Karpas-422 (cell line): ENCODE results near the gene RAET1G. TPM values are rescaled to one million over a fixed set of nuclear protein-coding genes. Genes with fewer than 3 reads are reported as not detected.
A peak's percentile ranks its signal among the peaks of the same experiment; 100 is the strongest.
"Not testable (repeated sequence)": the region's sequence is repeated elsewhere in the genome, so short reads cannot be mapped to it uniquely, and the experiment has no call there.

Experiments used
- DNase-seq: peaks from one replicate; pipeline ENCODE4 v3.0.0-alpha.2; 2015
- H2AFZ ChIP-seq: fragments of 200-600 bp; sonication (generic); 2 replicates; pipeline ENCODE4 v1.6.1; 2014; ENCODE audit warnings: antibody characterized with exemption, low read length, mixed read lengths
- H3K27ac ChIP-seq: fragments of 200-600 bp; sonication (generic); 2 replicates; pipeline ENCODE4 v1.5.1; 2014; ENCODE audit warnings: mild to moderate bottlenecking, low read length, moderate library complexity
- H3K27me3 ChIP-seq: fragments of 200-600 bp; sonication (generic); 2 replicates; pipeline ENCODE4 v1.6.1; 2014; ENCODE audit warnings: low read length, mixed read lengths
- H3K36me3 ChIP-seq: fragments of 200-600 bp; sonication (generic); 2 replicates; pipeline ENCODE4 v1.6.1; 2014; ENCODE audit warnings: low read length, mixed read lengths; ENCODE audit not compliant: insufficient read depth
- H3K4me1 ChIP-seq: fragments of 200-600 bp; sonication (generic); 2 replicates; pipeline ENCODE4 v1.6.1; 2014; ENCODE audit warnings: mild to moderate bottlenecking, low read length, mixed read lengths
- H3K4me2 ChIP-seq: fragments of 200-600 bp; sonication (generic); 2 replicates; pipeline ENCODE4 v1.6.1; 2014; ENCODE audit warnings: low read length, low read depth, mild to moderate bottlenecking; ENCODE audit not compliant: poor library complexity, severe bottlenecking
- H3K4me3 ChIP-seq: fragments of 200-600 bp; sonication (generic); 2 replicates; pipeline ENCODE4 v1.5.1; 2014; ENCODE audit warnings: mild to moderate bottlenecking, antibody characterized with exemption, low read length, mixed read lengths
- H3K79me2 ChIP-seq: fragments of 200-600 bp; sonication (generic); 2 replicates; pipeline ENCODE4 v1.6.1; 2014; ENCODE audit warnings: mild to moderate bottlenecking, low read length, mixed read lengths
- H3K9ac ChIP-seq: fragments of 200-600 bp; sonication (generic); 2 replicates; pipeline ENCODE4 v1.6.0; 2014; ENCODE audit warnings: low read length
- H3K9me2 ChIP-seq: fragments of 200-600 bp; sonication (generic), shearing (Covaris generic); replicated peaks from 2 replicates; pipeline ENCODE4 v1.6.0; 2014; ENCODE audit warnings: mild to moderate bottlenecking, low read length, moderate library complexity; ENCODE audit not compliant: insufficient read depth
- H3K9me3 ChIP-seq: fragments of 300-700, 200-600 bp; sonication (generic); 2 replicates; pipeline ENCODE4 v1.6.1; 2014; ENCODE audit warnings: low read length, mixed read lengths
- H4K20me1 ChIP-seq: fragments of 200-600 bp; sonication (generic); 2 replicates; pipeline ENCODE4 v1.6.1; 2014; ENCODE audit warnings: mild to moderate bottlenecking, antibody characterized with exemption, low read length, low read depth; ENCODE audit not compliant: insufficient read depth
- total RNA-seq: library from RNA; depleted of rRNA; stranded (reverse); fragments of >200 nt; shearing (Covaris generic); gene quantifications from 2 replicates; pipeline ENCODE4 v1.2.3, GENCODE V29; 2014; ENCODE audit warnings: low replicate concordance

Gene RAET1G
- total RNA-seq, 1 experiment from 2014 or later, result not detected

DNA sequence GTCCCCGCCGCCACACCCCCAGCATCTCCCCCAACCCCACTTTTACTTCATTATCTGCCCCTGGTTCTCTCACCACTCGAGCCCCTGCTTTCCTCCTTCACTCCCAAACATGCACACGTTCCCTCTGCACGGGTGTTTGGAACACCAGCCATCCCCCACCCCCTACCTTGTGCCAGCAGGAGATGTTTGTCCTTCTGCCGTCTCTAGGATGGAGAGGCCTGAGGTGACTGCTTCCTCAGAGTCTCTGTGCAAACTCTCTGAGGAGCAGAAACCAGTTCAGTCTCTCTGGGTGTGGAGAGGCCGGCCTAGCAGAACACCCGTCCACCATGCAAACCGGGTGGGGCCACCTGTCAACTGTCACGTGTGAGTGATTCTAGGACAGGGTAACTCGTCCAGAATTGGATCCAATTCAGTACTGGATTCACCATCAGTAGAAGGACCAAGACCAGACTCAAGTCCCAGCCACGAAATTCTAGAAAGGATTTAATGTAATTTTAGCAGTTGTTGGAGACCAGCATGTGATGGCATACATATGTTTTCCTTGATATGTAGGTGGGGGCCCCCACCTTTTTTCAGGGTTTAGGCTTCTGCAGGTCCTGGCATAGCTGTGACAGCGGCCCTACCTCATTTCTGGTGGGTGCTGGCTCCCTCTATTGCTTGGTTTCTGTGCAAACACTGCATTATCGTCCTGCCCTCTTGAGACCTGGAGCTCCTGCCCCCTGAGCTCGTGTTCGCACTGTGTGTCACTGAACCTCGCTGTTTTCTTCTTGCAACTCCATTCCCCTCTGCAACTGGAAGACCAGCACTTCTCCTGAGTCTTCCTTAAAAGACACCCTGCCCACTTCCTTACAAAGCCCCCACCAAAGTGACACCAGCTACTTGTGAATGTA, 24.8 kb downstream of the RAET1G start, which contains the start of gene RAET1E:
TSS of gene RAET1E (minus strand) at position 259 of the 890 bp plus-strand sequence. CDS start 7,212 bp downstream, outside the sequence.
- no peak within 1 kb of the TSS for H3K27ac ChIP-seq
- H2AFZ ChIP-seq, result no peak within 1 kb of the TSS
- H3K27me3 ChIP-seq, result no peaks in the 10 kb centered on the region
- H3K36me3 ChIP-seq, result no peaks in the 10 kb centered on the region
- no peaks in the 10 kb centered on the region for H4K20me1 ChIP-seq
- no peaks in the 10 kb centered on the region for H3K9me3 ChIP-seq
- peak; percentile 56 for DNase-seq
- no peak within 1 kb of the TSS for H3K9ac ChIP-seq
- no peak within 1 kb of the TSS for H3K4me3 ChIP-seq
- H3K4me1 ChIP-seq, result peaks cover 5% of the 10 kb centered on the region
- no peaks in the 10 kb centered on the region for H3K79me2 ChIP-seq
- no peaks in the 10 kb centered on the region for H3K9me2 ChIP-seq
- no peak within 1 kb of the TSS for H3K4me2 ChIP-seq

DNA sequence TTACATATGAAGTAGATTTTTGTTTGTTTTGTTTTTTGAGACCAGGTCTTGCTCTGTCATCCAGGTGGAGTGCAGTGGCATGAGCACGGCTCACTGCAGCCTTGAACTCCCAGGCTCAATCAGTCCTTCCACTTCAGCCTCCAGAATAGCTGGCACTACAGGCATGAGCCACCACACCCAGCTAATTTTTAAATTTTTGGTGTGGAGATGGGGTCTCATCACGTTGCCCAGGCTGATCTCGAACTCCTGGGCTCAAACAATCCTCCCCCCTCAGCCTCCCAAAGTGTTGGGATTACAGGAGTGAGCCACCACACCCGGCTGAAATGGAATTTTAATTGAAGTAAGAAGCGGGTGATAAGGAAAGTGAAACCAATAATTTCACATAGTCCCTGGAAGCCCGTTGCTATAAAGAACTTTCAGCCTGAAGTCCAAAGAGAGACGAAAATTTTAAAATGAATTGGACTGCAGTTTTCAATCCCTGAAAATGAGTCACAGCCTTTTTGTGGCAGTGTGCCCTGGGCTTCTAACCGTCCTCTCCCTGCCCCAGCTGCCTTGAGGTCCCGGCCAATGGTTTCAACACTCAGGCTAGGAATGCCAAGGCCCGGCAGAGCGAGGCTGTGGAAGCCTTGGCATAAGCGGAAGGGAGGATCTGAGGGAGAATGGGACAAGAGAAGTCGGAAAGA, 25.8 kb downstream of the RAET1G start:
- no peak overlapping the region for H3K9ac ChIP-seq
- H3K4me2 ChIP-seq, result no peak overlapping the region
- peak; percentile 32 for DNase-seq

DNA sequence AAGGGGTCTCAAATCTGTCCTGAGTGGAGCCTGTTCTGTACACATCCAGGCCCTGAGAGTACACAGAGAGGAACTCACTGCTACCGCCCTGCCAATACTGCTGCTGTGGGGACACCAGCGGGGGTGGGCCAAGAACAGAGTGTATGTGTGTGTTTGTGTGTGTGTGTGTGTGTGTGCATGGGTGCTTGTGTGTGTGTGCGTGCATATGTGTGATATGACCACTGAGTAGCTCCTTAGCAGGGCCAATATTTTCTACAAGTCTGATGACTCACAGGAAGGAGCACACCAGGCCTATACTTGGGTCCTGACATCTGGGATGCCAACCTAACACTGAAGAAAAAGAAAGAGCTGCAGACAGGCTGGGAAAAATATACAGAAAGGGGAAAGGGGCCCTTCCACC, 26.4 kb downstream of the RAET1G start:
- H3K27ac ChIP-seq, result no peak overlapping the region
- no peak overlapping the region for H3K4me2 ChIP-seq
- peaks cover 5% of the 10 kb centered on the region for H3K4me1 ChIP-seq
- DNase-seq, result peak; percentile 37
- no peaks in the 10 kb centered on the region for H3K27me3 ChIP-seq
- no peaks in the 10 kb centered on the region for H3K36me3 ChIP-seq
- H3K9me3 ChIP-seq, result no peaks in the 10 kb centered on the region
- no peaks in the 10 kb centered on the region for H4K20me1 ChIP-seq
- H3K9ac ChIP-seq, result no peak overlapping the region
- no peaks in the 10 kb centered on the region for H3K9me2 ChIP-seq
- no peak overlapping the region for H3K4me3 ChIP-seq
- no peaks in the 10 kb centered on the region for H3K79me2 ChIP-seq
- H2AFZ ChIP-seq, result no peak overlapping the region

More for the DNA sequence above, 25.8 kb downstream of the RAET1G start:
- no peak overlapping the region for H3K4me3 ChIP-seq
- H2AFZ ChIP-seq, result no peak overlapping the region
- H3K9me2 ChIP-seq, result no peaks in the 10 kb centered on the region
- H3K9me3 ChIP-seq, result no peaks in the 10 kb centered on the region
- H4K20me1 ChIP-seq, result no peaks in the 10 kb centered on the region
- H3K36me3 ChIP-seq, result no peaks in the 10 kb centered on the region
- H3K27me3 ChIP-seq, result no peaks in the 10 kb centered on the region
- H3K4me1 ChIP-seq, result peaks cover 5% of the 10 kb centered on the region
- H3K27ac ChIP-seq, result no peak overlapping the region
- no peaks in the 10 kb centered on the region for H3K79me2 ChIP-seq

DNA sequence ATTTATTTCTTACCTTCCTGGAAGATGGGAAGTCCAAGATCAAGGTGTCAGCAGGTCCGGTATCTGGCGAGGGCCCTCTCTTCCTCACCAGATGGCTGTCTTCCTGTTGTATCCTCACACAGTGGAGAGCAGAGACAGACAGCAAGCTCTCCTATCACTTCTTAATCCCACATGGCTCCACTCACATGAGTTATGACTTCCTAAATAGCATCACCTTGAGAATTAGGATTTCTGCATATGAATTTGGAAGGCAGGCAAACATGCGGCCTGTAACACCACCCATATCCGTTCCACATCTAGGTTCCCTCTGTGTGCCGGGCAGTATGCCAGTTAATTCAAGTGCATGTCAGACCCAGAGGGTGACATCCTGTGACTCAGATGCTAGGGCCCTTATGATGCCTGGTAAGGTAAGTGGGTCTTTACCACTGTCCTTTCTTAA, 27.1 kb downstream of the RAET1G start:
- Histone ChIP-seq H2AFZ (no peak overlapping the region), H3K4me3 (no peak overlapping the region), H3K9ac (no peak overlapping the region)

DNA sequence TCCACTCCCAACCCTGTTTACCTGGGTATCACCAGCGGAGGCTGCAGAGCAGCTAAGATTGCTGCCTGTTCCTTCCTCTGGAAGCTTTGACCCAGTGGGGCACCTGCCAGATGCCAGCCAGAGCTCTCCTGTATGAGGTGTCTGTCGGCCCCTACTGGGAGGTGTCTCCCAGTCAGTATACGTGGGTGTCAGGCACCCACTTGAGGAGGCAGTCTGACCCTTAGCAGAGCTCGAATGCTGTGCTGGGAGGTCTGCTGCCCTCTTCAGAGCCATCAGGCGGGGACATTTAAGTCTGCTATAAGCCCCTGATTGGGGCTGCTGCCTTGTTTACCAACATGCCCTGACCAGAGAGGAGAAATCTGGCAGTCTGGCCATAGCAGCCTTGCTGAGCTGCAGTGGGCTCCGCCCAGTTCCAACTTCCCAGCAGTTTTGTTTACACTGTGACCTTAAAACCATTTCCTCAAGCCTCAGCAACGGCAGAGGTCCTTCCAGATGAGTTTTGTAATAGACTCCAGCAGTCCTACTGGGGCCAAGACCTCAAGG, 27.8 kb downstream of the RAET1G start:
- Histone ChIP-seq H3K4me1 (peaks cover 5% of the 10 kb centered on the region), H3K27me3 (no peaks in the 10 kb centered on the region), H3K9ac (no peak overlapping the region), H3K4me3 (no peak overlapping the region), H3K27ac (no peak overlapping the region), H2AFZ (no peak overlapping the region), H3K9me3 (no peaks in the 10 kb centered on the region), H3K9me2 (no peaks in the 10 kb centered on the region), H3K36me3 (no peaks in the 10 kb centered on the region), H3K79me2 (no peaks in the 10 kb centered on the region), H3K4me2 (no peak overlapping the region), H4K20me1 (no peaks in the 10 kb centered on the region)
- no peak for DNase-seq

More for the DNA sequence above, 27.1 kb downstream of the RAET1G start:
- DNase-seq, result peak; percentile 36
- Histone ChIP-seq H3K4me2 (no peak overlapping the region), H4K20me1 (no peaks in the 10 kb centered on the region), H3K9me2 (no peaks in the 10 kb centered on the region), H3K4me1 (peaks cover 5% of the 10 kb centered on the region), H3K27me3 (no peaks in the 10 kb centered on the region), H3K36me3 (no peaks in the 10 kb centered on the region), H3K27ac (no peak overlapping the region), H3K79me2 (no peaks in the 10 kb centered on the region), H3K9me3 (no peaks in the 10 kb centered on the region)

DNA sequence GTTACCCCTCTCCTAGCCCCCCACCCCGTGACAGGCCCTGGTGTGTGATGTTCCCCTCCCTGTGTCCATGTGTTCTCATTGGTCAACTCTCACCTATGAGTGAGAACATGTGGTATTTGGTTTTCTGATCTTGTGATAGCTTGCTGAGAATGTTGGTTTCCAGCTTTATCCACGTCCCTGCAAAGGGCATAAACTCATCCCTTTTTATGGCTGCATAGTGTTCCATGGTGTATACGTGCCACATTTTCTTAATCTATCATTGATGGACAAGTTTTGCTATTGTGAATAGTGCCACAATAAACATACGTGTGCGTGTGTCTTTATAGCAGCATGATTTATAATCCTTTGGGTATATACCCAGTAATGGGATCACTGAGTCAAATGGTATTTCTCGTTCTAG, 31.1 kb downstream of the RAET1G start:
- DNase-seq, H3K9ac ChIP-seq, H3K4me2 ChIP-seq: not testable (repeated sequence)

DNA sequence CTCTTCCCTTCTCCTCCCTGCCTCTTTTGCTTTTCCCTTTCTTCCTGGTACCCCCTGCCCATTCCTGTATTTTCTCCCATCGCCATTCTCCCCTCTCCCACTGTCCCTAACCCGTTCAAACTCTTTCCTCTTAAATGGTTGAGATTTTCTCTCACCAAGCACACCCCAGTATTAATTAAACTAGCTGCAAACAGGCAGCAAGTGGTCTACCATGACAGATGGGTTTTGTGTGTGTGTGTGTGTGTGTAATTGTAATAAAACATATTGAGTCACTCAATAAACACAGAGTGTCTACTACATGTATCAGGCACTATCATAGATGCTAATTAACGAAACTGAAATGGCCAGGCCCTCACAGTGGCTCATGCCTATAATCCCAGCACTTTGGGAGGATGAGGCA, 31.7 kb downstream of the RAET1G start:
- Histone ChIP-seq H3K79me2 (no peaks in the 10 kb centered on the region), H3K4me2 (no peak overlapping the region), H3K9me3 (no peaks in the 10 kb centered on the region), H3K27me3 (no peaks in the 10 kb centered on the region), H3K4me1 (no peaks in the 10 kb centered on the region), H3K36me3 (no peaks in the 10 kb centered on the region), H3K9me2 (no peaks in the 10 kb centered on the region), H3K9ac (no peak overlapping the region), H2AFZ (no peak overlapping the region), H4K20me1 (no peaks in the 10 kb centered on the region), H3K4me3 (no peak overlapping the region), H3K27ac (no peak overlapping the region)
- no peak for DNase-seq

More for the DNA sequence above, 31.1 kb downstream of the RAET1G start:
- not testable (repeated sequence) for H4K20me1 ChIP-seq, H3K36me3 ChIP-seq, H2AFZ ChIP-seq, H3K4me3 ChIP-seq, H3K27me3 ChIP-seq, H3K79me2 ChIP-seq, H3K9me3 ChIP-seq, H3K9me2 ChIP-seq, H3K4me1 ChIP-seq, H3K27ac ChIP-seq

DNA sequence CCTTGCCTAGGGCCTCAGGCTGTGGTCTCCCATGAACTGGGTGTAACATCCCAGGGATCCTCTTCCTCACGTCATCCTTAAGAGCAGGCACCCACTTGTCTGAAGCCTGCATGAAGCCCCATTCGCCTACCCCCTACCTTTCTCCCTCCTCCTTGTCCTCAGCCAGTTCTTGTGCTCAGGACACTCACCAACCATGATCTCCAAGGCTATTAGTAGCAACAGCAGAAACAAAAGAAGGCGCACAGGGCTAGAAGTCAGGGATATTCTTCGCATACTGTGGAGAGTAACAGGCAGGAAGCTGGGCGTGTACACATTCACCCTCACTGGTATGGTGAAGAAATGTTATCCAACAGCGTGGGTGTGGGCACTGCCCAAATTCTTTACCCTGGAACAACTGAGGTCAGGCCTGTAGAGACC, 32.3 kb downstream of the RAET1G start:
- H3K9me2 ChIP-seq, result no peaks in the 10 kb centered on the region
- no peak overlapping the region for H3K4me2 ChIP-seq
- H3K9me3 ChIP-seq, result no peaks in the 10 kb centered on the region
- no peaks in the 10 kb centered on the region for H3K27me3 ChIP-seq
- no peaks in the 10 kb centered on the region for H3K4me1 ChIP-seq
- H3K9ac ChIP-seq, result no peak overlapping the region
- no peak for DNase-seq
- H3K27ac ChIP-seq, result no peak overlapping the region
- no peak overlapping the region for H3K4me3 ChIP-seq
- no peaks in the 10 kb centered on the region for H3K36me3 ChIP-seq
- H3K79me2 ChIP-seq, result no peaks in the 10 kb centered on the region
- no peaks in the 10 kb centered on the region for H4K20me1 ChIP-seq
- no peak overlapping the region for H2AFZ ChIP-seq
